ENCODE data around the gene RNF126. TPM values are rescaled to one million over a fixed set of nuclear protein-coding genes. Genes with fewer than 3 reads are reported as not detected.

RNF126 gene
- total RNA-seq, 4 donors from 2014 or later: 72.3 to 148 (median 129) TPM

- Histone ChIP-seq H3K36me3 (no peaks in the 10 kb centered on the region), H3K4me3 (no peak overlapping the region), H3K9me3 (no peaks in the 10 kb centered on the region), H3K4me1 (no peaks in the 10 kb centered on the region), H3K27me3 (peaks cover 0 to 8% (median 5%) of the 10 kb centered on the region in 3 donors), H3K27ac (peak overlapping the region in 1 of 4 donors; percentile 18)
- in situ Hi-C loops (cut with MboI; ENCODE audit: low sequenced_read_pairs in 4 of 4) (no loop called here), intact Hi-C loops (cut with DNase I; ENCODE audit: low total_unique reads) (no loop called here)
- ATAC-seq (no peak), DNase-seq (no peak)
- TF ChIP-seq CTCF (IDR thresholded peaks at IDR 0.05 in 4 of 5, conservative IDR thresholded peaks at IDR 0.05 in 1 of 5): no peak
- TF ChIP-seq POLR2A (IDR thresholded peaks at IDR 0.05): no peak
Measured at GRCh38 chr19:690203-690602, 27.2 kb upstream of the RNF126 start.

GRCh38 chr19:688992-689391, 26.0 kb upstream of the RNF126 start:
- no peaks in the 10 kb centered on the region for H3K36me3 ChIP-seq
- no peak for TF ChIP-seq CTCF (IDR thresholded peaks at IDR 0.05 in 4 of 5, conservative IDR thresholded peaks at IDR 0.05 in 1 of 5)
- no peak for TF ChIP-seq POLR2A (IDR thresholded peaks at IDR 0.05)
- intact Hi-C loops (cut with DNase I; ENCODE audit: low total_unique reads) (no loop called here), in situ Hi-C loops (cut with MboI; ENCODE audit: low sequenced_read_pairs in 4 of 4) (no loop called here)
- no peaks in the 10 kb centered on the region for H3K4me1 ChIP-seq
- H3K4me3 ChIP-seq: no peak overlapping the region
- H3K27ac ChIP-seq: no peak overlapping the region
- ATAC-seq: no peak
- H3K27me3 ChIP-seq: no peaks in the 10 kb centered on the region
- no peaks in the 10 kb centered on the region for H3K9me3 ChIP-seq
- no peak for DNase-seq

- Histone ChIP-seq H3K27ac (no peak overlapping the region), H3K9me3 (no peaks in the 10 kb centered on the region), H3K36me3 (no peaks in the 10 kb centered on the region), H3K27me3 (no peaks in the 10 kb centered on the region), H3K4me3 (no peak overlapping the region), H3K4me1 (no peaks in the 10 kb centered on the region)
- intact Hi-C loops (cut with DNase I; ENCODE audit: low total_unique reads) (no loop called here), in situ Hi-C loops (cut with MboI; ENCODE audit: low sequenced_read_pairs in 4 of 4) (no loop called here)
- TF ChIP-seq POLR2A (IDR thresholded peaks at IDR 0.05) (no peak), CTCF (IDR thresholded peaks at IDR 0.05 in 4 of 5, conservative IDR thresholded peaks at IDR 0.05 in 1 of 5) (no peak)
- ATAC-seq (no peak), DNase-seq (no peak)
Measured at GRCh38 chr19:688214-688613, 25.2 kb upstream of the RNF126 start.

GRCh38 chr19:687569-688166, 24.7 kb upstream of the RNF126 start:
- no peaks in the 10 kb centered on the region for H3K9me3 ChIP-seq
- intact Hi-C loops (cut with DNase I; ENCODE audit: low total_unique reads): no loop called here
- DNase-seq: no peak
- H3K4me1 ChIP-seq: no peaks in the 10 kb centered on the region
- no peaks in the 10 kb centered on the region for H3K36me3 ChIP-seq
- no peaks in the 10 kb centered on the region for H3K27me3 ChIP-seq
- no peak overlapping the region for H3K27ac ChIP-seq
- no peak for TF ChIP-seq CTCF (IDR thresholded peaks at IDR 0.05 in 4 of 5, conservative IDR thresholded peaks at IDR 0.05 in 1 of 5)
- no peak for TF ChIP-seq POLR2A (IDR thresholded peaks at IDR 0.05)
- in situ Hi-C loops (cut with MboI; ENCODE audit: low sequenced_read_pairs in 4 of 4): no loop called here
- no peak for ATAC-seq
- H3K4me3 ChIP-seq: no peak overlapping the region
